ENCODE data around the gene PLEKHJ1.

GRCh38 chr19:2233601-2234280 is 2.4 kb downstream of the PLEKHJ1 start:
- TF ChIP-seq, protein P1, sequence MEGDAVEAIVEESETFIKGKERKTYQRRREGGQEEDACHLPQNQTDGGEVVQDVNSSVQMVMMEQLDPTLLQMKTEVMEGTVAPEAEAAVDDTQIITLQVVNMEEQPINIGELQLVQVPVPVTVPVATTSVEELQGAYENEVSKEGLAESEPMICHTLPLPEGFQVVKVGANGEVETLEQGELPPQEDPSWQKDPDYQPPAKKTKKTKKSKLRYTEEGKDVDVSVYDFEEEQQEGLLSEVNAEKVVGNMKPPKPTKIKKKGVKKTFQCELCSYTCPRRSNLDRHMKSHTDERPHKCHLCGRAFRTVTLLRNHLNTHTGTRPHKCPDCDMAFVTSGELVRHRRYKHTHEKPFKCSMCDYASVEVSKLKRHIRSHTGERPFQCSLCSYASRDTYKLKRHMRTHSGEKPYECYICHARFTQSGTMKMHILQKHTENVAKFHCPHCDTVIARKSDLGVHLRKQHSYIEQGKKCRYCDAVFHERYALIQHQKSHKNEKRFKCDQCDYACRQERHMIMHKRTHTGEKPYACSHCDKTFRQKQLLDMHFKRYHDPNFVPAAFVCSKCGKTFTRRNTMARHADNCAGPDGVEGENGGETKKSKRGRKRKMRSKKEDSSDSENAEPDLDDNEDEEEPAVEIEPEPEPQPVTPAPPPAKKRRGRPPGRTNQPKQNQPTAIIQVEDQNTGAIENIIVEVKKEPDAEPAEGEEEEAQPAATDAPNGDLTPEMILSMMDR (conservative IDR thresholded peaks at IDR 0.05): no peak
- TF ChIP-seq ZFX (IDR thresholded peaks at IDR 0.05): no peak

Data from C4-2B (cell line).